GM19455 (cell line): Measurements from ENCODE around the gene ETV4.
"Not testable (repeated sequence)": the region's sequence is repeated elsewhere in the genome, so short reads cannot be mapped to it uniquely, and the experiment has no call there.

ENCODE experiments used
- ATAC-seq: cut with Tn5 transposase; IDR thresholded peaks from one replicate; pipeline ENCODE4 v1.9.1; 2021; ENCODE audit not compliant: unreplicated experiment

Gene ETV4

DNA sequence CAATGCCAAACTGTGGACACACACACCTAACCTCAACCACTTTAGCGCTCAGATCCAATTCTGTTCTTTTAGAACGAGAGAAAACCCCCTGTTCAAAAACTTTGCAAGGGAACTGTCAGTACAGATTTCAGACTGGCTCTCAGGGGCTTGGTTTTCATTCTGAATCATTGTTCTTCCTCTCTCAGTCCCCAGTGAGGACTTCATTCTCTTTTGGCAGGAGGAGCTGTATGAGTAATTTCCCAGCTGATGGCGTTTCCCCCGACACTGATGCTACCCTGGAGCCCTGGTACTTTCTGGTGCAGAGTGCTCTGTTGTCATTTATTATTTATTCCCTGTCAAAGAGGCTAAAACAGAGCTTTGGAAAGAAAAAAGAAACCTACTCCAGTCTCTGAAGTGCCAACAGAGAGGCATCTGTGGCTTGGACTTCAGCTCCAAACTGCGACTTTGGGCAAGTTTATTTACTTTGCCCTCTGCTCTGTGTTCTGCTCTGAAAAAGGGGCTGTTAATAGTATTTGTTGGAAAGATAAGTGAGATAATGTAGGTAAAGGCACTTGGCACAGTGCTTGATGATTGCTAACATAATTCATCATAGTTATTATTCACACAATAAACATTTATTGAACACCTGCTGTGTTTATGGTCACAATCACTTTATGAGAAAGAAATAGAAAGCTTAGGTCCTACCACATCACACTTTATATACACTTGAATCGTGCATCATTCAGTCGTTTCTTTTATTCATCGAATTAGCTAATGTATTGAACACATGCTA, 28.3 kb downstream of the ETV4 start:
- no peak for ATAC-seq

DNA sequence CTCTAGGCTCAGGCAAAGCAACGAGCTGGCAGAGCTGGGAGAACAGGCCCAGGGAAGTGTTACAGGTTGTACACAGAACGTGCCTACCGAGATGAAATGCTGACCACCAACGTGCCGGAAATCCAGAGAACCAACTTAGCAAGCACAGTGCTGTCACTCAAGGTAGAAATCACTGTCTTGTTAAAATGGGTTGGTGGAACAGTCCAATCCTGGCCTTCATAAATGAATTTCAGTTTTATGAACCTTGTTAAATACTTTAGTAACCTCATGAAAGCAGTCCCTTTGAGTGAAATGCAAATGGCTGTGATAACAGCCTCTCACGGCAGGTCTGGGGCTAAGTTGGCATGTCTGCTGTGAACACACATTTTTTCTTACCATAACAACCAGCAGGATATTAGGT, 29.0 kb downstream of the ETV4 start:
- no peak for ATAC-seq

DNA sequence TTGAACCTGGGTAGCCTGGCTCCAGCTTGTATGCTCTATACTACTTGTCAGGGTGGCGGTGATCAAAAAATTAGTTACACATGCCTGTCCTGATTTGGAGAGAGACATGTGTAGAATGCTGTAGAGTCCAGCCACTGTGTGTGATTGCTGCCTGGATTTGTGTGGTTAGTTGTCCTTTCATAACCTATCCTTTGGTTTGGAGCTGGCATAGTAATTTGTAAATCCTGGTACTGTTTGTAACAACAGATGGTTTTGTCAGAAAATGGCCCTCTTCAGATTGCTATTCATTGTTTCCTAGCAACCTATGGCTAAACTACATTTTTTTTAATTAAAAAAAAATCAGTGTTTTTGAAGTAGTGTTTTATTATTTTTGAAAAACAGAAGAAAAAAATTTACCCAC, 30.5 kb downstream of the ETV4 start:
- ATAC-seq = no peak

DNA sequence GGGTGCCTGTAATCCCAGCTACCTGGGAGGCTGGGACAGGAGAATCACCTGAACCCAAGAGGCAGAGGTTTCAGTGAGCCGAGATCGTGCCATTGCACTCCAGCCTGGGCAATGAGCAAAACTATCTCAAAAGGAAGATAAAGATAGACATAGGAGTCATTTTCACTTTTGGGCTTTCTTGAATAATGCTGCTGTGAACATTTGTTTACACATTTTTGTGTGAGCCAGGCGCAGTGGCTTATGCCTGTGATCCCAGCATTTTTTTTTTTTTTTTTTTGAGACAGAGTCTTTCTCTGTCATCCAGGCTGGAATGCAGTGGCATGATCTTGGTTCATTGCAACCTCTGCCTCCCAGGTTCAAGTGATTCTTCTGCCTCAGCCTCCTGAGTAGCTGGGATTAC, 34.9 kb downstream of the ETV4 start:
- ATAC-seq = not testable (repeated sequence)

DNA sequence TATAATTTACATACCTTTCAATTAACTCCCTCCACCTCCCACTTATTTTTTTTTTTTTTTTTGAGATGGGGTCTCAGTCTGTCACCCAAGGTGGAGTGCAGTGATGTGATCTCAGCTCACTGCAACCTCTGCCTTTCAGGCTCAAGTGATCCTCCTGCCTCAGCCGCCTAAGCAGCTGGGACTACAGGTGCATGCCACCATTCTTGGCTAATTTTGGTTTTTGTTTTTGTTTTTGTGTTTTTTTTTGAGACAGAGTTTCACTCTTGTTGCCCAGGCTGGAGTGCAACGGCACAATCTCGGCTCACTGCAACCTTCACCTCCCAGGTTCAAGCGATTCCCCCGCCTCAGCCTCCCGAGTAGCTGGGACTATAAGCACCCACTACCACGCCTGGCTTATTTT, 36.7 kb downstream of the ETV4 start:
- not testable (repeated sequence) for ATAC-seq

DNA sequence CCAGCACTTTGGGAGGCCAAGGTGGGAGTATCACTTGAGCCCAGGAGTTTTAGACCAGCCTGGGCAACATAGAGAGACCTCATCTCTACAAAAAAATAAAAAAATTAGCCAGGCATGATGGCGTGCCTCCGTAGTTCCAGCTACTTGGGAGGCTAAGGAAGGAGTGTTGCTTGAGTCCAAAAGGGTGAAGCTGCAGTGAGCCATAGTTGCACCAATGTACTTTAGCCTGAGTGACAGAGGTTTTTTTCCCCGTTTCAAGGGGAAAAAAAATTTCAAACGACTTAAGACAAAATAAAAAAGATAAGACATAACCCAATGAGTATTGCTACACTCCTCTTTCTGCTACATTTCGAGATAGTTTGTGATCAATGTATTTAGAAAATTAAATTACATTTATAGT, 55.5 kb downstream of the ETV4 start:
- no peak for ATAC-seq

DNA sequence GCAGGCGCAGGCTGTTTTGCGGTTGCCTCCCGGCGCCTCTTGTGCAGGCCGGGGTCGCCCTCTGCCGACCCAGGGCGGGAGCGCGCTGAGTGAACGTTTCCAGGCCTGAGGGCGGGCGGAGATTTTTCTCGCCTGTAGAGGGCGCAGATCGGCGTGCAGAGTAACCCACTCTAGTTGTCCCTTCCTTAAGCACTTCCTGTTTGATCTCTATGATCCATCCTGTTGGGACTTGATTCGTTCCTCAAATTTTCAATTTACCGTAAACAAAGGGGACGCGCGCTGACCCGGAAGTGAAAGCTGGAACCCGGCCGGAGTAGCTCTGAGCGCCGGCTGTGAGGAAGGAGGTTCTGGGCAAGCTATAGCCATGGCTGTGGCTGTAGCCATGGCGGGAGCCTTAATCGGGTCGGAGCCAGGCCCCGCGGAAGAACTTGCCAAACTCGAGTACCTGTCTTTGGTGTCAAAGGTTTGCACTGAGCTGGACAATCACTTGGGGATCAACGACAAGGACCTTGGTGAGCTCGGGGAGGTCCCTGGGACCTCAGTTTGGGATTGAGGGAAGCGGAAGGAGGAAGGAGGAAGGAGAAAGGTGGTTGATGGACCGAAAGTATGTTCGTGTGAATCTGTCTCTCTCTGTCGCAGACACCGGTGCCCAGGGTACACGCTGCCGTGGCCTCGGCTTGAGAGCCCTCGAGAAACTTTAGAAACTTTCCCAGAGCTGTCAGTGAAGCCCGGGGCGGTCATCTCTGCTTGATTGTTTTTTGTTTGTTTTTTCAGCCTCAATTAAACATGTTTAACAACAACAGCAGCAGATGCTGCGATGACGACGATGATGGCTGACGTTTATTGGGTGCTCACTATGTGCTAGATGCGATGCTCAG, 62.2 kb downstream of the ETV4 start, which contains the start of gene DHX8:
DHX8 (plus strand) TSS at position 302 of the 878 bp plus-strand sequence; CDS start at position 365, 63 bp downstream.
- peak; percentile 86 for ATAC-seq

DNA sequence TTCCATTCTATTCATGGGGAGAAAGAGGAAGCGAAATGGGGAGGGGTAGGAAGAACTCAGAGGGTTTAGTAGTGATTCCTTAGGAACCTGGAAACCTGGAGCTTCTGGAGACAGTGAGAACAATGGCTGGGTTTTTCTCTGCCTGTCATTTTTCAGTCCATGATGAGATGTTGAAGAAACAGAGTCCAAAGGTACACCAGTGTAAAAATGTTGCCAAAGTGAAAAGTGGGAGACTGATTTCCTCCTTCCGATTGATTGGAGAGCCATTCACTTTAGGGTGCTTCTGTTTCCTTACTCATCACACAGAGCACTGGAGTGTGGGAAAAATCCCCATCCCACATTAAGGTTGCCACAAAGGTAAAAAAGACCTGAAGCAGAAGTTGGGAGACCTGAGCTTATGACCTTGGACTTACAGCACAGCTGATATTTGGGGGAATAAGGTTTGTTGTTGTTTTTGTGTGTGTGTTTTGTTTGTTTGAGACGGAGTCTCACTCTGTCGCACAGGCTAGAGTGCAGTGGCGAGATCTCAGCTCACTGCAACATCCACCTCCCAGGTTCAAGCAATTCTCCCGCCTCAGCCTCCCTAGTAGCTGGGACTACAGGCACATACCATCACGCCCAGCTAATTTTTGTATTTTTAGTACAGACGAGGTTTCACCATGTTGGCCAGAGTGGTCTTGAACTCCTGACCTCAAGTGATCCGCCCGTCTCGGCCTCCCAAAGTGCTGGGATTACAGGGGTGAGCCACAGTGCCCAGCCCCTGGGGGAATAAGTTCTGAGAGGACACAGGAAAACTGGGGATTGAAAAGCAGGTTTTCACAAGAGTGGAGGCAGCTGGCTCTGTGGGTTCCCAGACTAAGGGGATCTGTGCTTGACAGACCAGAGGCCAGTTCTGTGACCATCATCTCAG, 63.8 kb downstream of the ETV4 start:
- ATAC-seq = no peak

DNA sequence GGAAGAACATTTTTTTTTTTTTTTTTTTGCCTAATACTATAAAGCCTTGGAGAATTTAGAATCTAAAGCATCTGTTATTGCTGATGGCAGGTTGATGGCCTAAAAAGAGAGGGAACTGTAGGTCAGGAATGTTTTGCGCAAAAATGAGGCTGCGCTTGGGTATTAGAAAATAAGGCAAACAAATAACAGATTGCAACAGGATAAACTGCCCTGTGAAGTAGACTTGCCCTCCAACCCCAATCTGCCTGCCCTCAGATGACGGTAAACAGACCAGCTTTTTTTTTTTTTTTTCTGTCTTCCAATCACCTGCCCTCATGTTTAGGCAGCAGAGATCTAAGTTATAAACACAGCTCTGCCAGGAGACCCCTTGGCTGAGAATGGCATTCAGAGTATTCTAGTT, 66.2 kb downstream of the ETV4 start:
- no peak for ATAC-seq
